Activated CD4-positive, alpha-beta T cell treated with anti-CD3 and anti-CD28 coated beads, Interleukin-2, Interleukin-4, amounts not matched to agents 100 ng/mL and 50 ng/mL, durations not matched to agents 16 hours and 8 hours (primary cell): ENCODE measurements around the gene OSCAR.

Experiments used
- DNase-seq: peaks from one replicate; pipeline ENCODE4 v3.0.0-alpha.2; 2020; ENCODE audit warnings: low spot score

OSCAR gene

GRCh38 chr19:54094426-54095000 lies 6.1 kb downstream of the OSCAR start:
- DNase-seq = no peak

GRCh38 chr19:54084410-54084809 lies 16.2 kb downstream of the OSCAR start:
- DNase-seq = no peak

DNA sequence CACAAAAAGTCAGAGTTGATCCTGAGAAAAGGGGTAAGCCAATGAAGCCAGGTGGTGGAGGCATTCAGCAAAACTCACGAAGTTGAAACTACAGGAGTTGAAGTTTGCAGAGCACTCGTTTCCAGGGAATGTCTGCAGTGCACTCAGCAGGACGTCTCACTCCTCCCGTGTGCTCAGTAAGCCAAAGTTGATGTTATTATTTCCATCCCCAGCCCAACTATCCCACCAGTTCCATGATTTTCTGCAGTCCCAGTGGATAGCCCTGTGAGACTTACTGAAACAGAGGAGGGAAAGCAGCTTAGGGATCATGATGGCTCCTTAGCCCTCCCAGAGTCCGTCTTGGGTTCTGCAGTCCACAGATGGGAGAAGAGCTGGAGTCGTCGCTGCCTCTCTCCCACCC lies 19.6 kb downstream of the OSCAR start, which contains the start of gene TARM1:
Gene TARM1, minus strand, starts transcription at position 334 of the 400 bp plus-strand sequence. Its CDS starts 25 bp downstream, at position 309.
- DNase-seq = no peak

GRCh38 chr19:54077334-54077733 lies 23.3 kb downstream of the OSCAR start:
- no peak for DNase-seq

GRCh38 chr19:54074851-54075250 lies 25.8 kb downstream of the OSCAR start:
- DNase-seq = no peak

DNA sequence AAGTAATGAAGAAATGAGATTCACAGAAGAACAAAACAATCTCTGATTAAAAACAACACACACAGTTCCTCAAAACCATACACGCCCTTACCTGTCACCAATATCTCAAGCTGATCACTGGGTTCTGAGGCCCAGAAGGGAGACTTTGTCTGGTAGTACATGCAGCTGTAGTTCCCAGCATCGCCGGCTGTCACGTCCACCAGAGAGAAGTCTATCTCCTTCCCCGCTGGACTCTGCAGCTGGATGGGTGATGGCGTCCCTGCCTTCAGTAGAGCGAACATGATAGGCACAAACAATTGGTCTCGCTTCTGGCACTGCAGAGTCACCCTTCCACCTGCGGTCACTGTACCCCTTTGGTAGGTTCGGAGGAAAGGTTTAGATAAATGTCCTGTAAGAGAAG lies 26.8 kb downstream of the OSCAR start:
- DNase-seq = no peak

DNA sequence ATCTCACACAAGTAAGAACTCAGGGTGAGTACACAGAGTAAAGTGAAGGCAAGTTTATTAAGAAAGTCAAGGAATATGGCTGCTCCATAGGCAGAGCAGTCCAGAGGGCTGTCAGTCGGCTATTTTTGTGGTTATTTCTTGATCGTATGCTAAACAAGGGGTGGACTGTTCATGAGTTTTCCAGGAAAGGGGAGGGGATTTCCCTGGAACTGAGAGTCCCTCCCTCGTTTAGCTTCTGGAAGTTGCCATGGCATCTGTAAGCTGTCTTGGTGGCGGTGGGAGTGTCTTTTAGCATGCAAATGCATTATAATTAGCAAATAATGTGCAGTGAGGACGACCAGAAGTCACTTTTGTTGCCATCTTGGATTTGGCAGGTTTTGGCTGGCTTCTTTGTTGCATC lies 31.1 kb downstream of the OSCAR start:
- no peak for DNase-seq

DNA sequence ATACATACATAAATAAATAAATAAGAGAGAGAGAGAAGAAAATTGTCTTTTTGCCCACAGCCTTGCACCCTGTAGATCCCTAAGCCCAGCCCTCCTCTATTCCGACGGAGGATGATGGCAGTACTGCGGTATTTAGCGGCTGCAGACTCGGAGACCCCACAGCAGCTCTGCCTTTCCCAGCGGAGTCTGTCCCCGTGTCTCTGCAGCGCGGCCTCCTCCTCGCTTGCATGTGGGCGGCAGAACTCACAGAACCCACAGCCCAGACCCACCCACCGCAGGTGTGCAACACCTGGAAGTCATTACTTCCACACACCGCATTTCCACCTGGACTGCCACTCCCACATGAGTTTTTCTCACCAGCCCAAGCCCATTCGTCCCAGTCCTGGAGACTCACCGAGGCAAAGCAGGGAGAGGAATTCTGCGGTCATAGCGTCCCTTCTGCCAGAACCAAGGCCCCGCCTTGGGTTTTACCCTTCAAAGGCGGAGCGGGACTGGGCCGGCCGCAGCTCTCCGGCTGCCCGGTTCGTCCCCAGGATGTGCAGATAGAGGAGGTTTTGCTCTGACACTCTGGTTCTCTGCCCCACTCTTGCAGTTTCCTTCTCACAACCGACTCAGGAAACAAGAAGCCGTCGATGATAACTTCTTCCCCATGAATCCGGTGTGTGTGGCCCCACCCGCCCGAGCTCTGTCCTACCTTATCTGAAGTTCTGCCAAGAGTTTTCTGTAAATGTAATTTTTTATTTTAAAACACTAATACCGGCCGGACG lies 37.1 kb downstream of the OSCAR start, which contains the start of gene VSTM1:
Gene VSTM1, minus strand, starts transcription at position 548 of the 767 bp plus-strand sequence. Its CDS starts 120 bp downstream, at position 428.
- no peak for DNase-seq

DNA sequence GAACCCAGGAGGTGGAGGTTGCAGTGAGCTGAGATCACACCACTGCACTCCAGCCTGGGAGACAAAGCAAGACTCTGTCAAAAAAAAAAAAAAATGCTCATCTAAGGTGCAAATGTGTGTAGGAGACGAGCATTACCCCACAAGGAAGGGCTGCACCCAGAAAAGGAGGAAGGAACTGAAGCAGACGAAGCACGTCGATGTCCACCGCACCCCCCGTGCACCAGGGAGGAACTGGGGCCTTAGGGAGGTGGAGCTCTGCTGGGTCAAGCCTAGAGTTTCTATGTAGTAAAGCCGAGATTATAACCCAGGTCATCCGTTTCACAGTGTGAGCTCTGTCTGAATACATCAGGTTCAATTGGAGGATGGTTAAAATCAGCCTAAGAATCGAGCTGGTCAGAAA lies 38.0 kb downstream of the OSCAR start:
- no peak for DNase-seq

DNA sequence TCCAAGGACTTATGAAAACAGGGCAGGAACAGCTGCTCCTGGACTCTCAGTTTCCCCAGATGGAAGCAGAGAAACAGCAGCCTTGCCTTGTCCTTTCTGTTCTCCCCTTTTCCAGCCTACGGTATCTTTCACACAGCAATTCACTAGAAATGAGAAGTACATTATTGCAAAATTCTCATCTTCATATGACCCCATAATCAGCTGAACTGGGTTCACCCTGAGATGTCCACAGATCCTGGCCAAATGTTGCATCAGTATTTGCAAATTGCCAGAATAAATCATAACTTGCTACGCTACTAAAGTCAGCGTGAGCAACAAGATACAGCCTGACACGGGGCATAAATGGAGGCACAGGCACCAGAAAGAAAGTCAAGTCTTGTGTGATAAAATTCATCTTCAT lies 53.0 kb downstream of the OSCAR start:
- DNase-seq = no peak

- DNase-seq = no peak
Observed at GRCh38 chr19:54045771-54046170, 54.8 kb downstream of the OSCAR start.
